Measurements from ENCODE around the gene GNB3.

DNA sequence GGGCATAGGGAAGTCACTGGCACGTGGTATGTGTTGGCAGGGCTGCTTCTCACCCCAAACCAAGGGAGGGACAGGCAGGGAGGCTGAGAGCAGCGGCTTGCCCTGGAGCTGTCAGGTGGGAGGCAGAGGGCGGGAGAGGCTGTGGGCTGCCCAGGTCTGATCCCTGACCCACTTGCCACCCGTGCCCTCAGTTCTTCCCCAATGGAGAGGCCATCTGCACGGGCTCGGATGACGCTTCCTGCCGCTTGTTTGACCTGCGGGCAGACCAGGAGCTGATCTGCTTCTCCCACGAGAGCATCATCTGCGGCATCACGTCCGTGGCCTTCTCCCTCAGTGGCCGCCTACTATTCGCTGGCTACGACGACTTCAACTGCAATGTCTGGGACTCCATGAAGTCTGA is 4.7 kb downstream of the GNB3 start:
- TF ChIP-seq GATA2 (IDR thresholded peaks at IDR 0.05; ENCODE audit: low read depth, low read length), result no peak
- TF ChIP-seq GATA3 (IDR thresholded peaks at IDR 0.05; ENCODE audit: low read depth, low read length), result no peak
